Purkinje cell (primary cell): ENCODE results near the gene PDILT. TPM values are rescaled to one million over a fixed set of nuclear protein-coding genes. Genes with fewer than 3 reads are reported as not detected.

Experiments used
- polyA plus RNA-seq: library from polyadenylated mRNA; unstranded; fragments of >200 nt; fragmentation: Nextera tagmentation; gene quantifications from 2 replicates; pipeline ENCODE4 v1.2.1, GENCODE V29; 2014

Gene PDILT, protein sequence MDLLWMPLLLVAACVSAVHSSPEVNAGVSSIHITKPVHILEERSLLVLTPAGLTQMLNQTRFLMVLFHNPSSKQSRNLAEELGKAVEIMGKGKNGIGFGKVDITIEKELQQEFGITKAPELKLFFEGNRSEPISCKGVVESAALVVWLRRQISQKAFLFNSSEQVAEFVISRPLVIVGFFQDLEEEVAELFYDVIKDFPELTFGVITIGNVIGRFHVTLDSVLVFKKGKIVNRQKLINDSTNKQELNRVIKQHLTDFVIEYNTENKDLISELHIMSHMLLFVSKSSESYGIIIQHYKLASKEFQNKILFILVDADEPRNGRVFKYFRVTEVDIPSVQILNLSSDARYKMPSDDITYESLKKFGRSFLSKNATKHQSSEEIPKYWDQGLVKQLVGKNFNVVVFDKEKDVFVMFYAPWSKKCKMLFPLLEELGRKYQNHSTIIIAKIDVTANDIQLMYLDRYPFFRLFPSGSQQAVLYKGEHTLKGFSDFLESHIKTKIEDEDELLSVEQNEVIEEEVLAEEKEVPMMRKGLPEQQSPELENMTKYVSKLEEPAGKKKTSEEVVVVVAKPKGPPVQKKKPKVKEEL
- polyA plus RNA-seq, result not detected in 2 replicates

DNA sequence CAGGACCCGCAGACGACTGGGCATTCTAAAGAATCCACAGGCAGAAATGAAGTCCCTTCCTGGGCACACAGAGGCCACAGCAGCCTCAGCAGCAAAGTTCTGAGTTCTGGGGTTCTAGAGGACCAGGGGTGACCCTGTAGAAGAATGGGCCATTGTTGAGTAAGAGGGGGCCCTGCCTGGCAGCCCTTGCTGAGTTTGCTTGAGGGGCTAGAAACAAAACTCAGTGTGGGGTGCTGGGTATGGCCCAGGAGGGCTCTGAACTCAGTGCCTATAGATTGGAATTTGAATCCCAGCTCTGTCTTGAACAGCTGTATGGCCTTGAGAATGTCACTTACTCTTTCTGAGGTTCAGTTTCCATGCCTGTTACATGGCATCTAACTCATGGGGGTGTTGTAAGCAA, at the start of gene PDILT:
Gene PDILT, minus strand, starts transcription at position 101 of the 400 bp plus-strand sequence. CDS start 5,437 bp downstream, outside the sequence.

DNA sequence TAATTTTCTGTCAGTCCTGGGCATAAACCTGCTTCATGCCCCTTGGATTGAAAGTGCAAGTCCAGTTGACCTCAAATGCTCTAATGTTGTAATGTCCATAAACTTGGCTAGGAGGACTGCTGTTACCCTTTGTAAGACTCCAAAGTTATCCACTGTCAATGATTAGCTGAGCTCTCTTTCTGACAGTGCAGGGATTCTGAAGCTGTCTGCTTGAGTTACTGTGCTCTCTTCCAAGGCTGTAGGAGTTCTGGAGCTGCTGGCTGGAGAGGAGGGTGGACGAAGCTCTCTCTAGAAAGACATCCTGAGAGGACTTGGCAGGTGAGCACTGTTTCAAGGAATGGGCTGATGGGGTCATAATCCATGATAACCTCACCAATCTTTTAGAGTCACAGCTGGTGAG, 46.8 kb upstream of the PDILT start, which contains the start of gene ACSM2A:
Gene ACSM2A, plus strand, starts transcription at position 158 of the 400 bp plus-strand sequence. CDS start 8,594 bp downstream, outside the sequence.

DNA sequence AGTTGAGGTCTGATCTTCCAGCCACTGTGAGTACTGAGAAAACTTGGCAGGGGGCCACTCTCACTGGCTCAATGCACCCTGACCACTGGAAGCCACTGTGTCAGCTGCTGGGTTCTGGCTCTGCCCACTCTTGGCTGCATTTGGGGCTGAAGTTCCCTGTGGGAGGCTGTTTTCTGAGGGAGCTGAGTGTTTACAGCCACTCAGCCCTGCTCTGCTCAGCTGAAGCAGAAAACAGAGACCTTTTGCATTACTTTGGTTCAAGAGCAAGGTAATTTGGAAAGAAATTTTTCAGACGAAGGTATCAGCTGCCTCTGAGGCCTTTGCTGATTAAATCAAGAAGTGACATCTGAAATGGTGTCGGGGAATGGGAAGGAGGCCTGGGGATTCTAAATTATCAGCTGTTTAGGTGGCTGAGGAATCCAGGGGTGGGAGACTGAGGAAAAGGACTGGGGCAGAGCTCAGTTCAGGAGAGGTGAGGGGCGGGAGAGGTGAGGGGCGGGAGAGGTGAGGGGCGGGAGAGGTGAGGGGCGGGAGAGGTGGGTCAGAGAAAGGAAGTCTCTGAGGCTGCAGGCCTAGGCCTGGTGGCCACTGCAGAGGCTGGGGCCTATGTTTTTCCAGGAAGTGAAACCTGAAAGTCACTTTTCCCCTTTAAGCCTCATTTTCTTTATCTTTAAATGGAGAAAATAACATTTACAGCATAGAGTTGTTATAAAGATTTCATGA, 5.0 kb upstream of the PDILT start, which contains the start of gene ACSM5:
Gene ACSM5, plus strand, starts transcription at position 137 of the 723 bp plus-strand sequence. CDS start 1,951 bp downstream, outside the sequence.

DNA sequence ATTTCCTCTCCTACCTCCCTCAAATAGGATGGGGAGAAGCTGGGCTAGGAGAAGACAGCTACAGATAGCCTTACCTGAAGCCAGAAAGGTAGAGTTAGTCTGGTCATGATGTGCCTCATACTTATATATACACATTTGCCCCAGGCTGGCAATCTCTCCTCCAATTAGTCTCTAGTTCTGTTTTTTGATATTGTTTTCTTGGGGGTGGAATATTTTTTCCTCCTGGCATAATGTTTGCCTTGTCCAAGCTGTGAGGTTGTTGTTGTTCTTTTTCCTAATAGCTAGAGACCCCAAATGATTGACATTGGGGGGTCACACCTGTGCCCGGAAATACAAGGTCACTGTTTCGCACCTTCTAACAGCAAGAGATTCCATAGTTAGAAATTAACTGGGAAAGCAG, 51.9 kb downstream of the PDILT start, which contains the start of gene UMOD:
Gene UMOD, minus strand, starts transcription at position 101 of the 400 bp plus-strand sequence. CDS start 1,978 bp downstream, outside the sequence.

DNA sequence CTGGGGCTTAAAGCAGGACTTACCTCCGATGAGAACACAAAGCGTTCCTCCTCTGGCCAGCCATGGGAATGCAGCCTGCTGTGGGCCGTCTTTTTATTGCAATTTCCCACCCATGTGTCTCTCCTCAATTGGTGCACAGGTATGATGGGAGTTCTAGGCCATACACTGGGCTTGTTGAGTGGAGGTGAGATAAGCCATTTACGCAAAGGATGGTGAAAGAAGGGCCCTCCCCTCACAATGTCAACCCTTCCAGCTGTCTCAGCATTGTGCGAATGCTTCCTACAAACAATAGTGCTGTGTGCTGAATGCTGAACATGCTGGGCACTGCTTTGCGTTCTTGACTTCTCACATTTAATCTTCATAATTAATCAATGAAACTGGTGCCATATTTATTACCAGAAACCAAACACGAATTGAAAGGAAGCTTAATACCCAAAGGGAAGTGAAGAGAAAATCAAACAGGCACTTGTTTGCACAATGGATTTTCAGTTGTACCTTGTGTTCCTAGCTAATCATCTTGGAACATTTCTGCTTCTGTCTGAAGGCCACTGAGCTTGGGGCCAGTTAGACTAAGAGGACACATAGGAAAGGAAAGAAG, 77.0 kb downstream of the PDILT start, which contains the start of gene GP2:
Gene GP2, minus strand, starts transcription at position 70 of the 598 bp plus-strand sequence. CDS start 1,082 bp downstream, outside the sequence.

Other genes starting within 250 kb of the PDILT start
- gene GP2, start 77.2 kb downstream of the PDILT start, polyA plus RNA-seq, result not detected in 2 replicates
- not detected in 2 replicates for gene UMOD, start 52.0 kb downstream of the PDILT start, polyA plus RNA-seq
- gene ACSM5, start 4.8 kb upstream of the PDILT start, polyA plus RNA-seq, result 0.62 and 2.9 TPM in 2 replicates
- not detected in 2 replicates for gene ACSM2A, start 46.8 kb upstream of the PDILT start, polyA plus RNA-seq
- gene ACSM2B, start 171.6 kb upstream of the PDILT start, polyA plus RNA-seq, result not detected in 2 replicates